ENCODE measurements around the gene PRUNE2.

DNA sequence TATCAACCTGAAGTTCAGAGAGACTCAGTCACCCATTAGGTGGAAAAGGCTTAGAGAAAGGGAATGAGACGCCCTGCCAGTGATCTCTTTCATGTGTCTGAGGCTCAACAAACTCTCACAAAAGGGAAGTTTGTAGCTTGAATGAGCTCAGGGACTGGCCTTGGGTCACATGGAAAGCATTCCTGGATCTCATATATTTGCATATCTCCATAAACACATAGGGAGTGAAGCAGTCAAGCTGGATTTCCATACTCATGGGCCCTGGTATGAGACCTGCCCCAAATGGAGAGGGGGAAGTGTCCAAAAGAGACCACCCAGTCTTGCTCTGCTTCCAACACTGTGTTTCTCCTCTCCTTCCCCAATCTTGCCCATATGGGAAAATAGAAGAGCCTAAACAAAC is 26.4 kb upstream of the PRUNE2 start:
- TF ChIP-seq, protein P1, sequence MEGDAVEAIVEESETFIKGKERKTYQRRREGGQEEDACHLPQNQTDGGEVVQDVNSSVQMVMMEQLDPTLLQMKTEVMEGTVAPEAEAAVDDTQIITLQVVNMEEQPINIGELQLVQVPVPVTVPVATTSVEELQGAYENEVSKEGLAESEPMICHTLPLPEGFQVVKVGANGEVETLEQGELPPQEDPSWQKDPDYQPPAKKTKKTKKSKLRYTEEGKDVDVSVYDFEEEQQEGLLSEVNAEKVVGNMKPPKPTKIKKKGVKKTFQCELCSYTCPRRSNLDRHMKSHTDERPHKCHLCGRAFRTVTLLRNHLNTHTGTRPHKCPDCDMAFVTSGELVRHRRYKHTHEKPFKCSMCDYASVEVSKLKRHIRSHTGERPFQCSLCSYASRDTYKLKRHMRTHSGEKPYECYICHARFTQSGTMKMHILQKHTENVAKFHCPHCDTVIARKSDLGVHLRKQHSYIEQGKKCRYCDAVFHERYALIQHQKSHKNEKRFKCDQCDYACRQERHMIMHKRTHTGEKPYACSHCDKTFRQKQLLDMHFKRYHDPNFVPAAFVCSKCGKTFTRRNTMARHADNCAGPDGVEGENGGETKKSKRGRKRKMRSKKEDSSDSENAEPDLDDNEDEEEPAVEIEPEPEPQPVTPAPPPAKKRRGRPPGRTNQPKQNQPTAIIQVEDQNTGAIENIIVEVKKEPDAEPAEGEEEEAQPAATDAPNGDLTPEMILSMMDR (IDR thresholded peaks at IDR 0.05) = no peak
- TF ChIP-seq POLR2AphosphoS5 (IDR thresholded peaks at IDR 0.05) = no peak
